Bronchial epithelial cell (primary cell): ENCODE measurements around the gene INPP5B. TPM values are rescaled to one million over a fixed set of nuclear protein-coding genes. Genes with fewer than 3 reads are reported as not detected.
"Not testable (repeated sequence)": the region's sequence is repeated elsewhere in the genome, so short reads cannot be mapped to it uniquely, and the experiment has no call there.

Experiments used
- DNase-seq: peaks from one replicate; pipeline ENCODE4 v3.0.0-alpha.2; 2010; ENCODE audit warnings: low read depth
- FAIRE-seq: peaks from 2 replicates; lab custom pipeline; 2011; peaks lifted over from hg19 to GRCh38; lab: Jason Lieb, UNC
- H3K27me3 ChIP-seq: 2 replicates; pipeline ENCODE4 v1.5.1; 2011; ENCODE audit warnings: low read length; ENCODE audit not compliant: control insufficient read depth, insufficient read depth
- H3K36me3 ChIP-seq: 2 replicates; pipeline ENCODE4 v1.5.1; 2011; ENCODE audit warnings: low read length; ENCODE audit not compliant: control insufficient read depth, insufficient read depth
- H3K4me3 ChIP-seq: 2 replicates; pipeline ENCODE4 v1.5.1; 2011; ENCODE audit warnings: mild to moderate bottlenecking, low read depth, low read length, control low read depth
- total RNA-seq: library from RNA; depleted of rRNA; stranded (reverse); fragments of >200 nt; gene quantifications from 2 replicates; pipeline ENCODE4 v1.2.1, GENCODE V29; 2014
- TF ChIP-seq, protein P1 (sequence below): IDR thresholded peaks from 2 replicates; pipeline ENCODE4 v1.5.1; 2011; ENCODE audit warnings: mild to moderate bottlenecking, moderate library complexity, low read length, control low read depth, inconsistent platforms; ENCODE audit not compliant: insufficient read depth, severe bottlenecking

Gene INPP5B
- total RNA-seq, 1 donor from 2014 or later, result 8.4 TPM

DNA sequence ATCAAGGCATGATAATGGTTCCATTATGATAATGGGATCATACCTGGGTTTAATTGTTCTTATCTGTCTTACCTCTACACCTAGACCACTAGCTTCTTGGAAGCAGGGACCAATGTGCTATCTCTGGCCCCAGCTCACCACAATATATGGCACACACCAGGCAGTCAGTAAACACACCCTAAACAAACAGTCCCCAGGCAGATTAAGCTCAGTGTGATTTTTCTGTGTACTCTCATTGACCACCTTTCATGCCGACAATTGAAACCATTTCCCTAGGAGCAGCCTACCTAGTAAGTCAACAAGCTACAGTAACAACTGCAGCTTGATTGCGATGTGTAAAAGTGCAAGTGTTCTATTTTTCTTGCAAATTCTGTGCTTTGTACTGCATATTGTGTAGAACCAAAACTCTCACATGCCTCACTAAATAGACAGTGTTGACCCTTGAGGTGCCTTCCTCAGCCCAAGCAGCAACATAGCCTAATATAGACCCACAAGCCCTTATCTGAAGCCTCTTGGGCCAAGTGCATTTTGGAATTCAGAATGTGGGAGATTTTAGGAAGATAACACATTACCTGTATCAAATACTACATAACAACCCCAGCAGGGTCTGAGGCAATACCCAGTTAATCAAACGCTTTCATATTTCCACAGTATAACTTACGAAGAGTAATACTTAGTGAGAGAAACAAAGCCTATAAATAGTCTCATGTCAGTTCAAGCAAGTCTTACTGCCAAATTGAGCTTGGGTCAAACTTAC is 32.0 kb downstream of the INPP5B start:
- Histone ChIP-seq H3K4me3 (no peak overlapping the region), H3K36me3 (no peaks in the 10 kb centered on the region), H3K27me3 (no peaks in the 10 kb centered on the region)
- TF ChIP-seq, protein P1, sequence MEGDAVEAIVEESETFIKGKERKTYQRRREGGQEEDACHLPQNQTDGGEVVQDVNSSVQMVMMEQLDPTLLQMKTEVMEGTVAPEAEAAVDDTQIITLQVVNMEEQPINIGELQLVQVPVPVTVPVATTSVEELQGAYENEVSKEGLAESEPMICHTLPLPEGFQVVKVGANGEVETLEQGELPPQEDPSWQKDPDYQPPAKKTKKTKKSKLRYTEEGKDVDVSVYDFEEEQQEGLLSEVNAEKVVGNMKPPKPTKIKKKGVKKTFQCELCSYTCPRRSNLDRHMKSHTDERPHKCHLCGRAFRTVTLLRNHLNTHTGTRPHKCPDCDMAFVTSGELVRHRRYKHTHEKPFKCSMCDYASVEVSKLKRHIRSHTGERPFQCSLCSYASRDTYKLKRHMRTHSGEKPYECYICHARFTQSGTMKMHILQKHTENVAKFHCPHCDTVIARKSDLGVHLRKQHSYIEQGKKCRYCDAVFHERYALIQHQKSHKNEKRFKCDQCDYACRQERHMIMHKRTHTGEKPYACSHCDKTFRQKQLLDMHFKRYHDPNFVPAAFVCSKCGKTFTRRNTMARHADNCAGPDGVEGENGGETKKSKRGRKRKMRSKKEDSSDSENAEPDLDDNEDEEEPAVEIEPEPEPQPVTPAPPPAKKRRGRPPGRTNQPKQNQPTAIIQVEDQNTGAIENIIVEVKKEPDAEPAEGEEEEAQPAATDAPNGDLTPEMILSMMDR, result no peak
- FAIRE-seq (no peak), DNase-seq (no peak)

- H3K4me3 ChIP-seq, FAIRE-seq, DNase-seq, H3K36me3 ChIP-seq, H3K27me3 ChIP-seq: not testable (repeated sequence)
These were observed 35.4 kb downstream of the INPP5B start for GRCh38 chr1:37911478-37911877.

GRCh38 chr1:37910886-37911285 is 36.0 kb downstream of the INPP5B start:
- DNase-seq, H3K27me3 ChIP-seq, H3K36me3 ChIP-seq, FAIRE-seq, H3K4me3 ChIP-seq: not testable (repeated sequence)

- FAIRE-seq, H3K36me3 ChIP-seq, H3K27me3 ChIP-seq: not testable (repeated sequence)
These were observed 38.3 kb downstream of the INPP5B start for GRCh38 chr1:37908531-37908930.

GRCh38 chr1:37907416-37908125 is 39.3 kb downstream of the INPP5B start:
- H3K27me3 ChIP-seq, H3K4me3 ChIP-seq, FAIRE-seq, H3K36me3 ChIP-seq: not testable (repeated sequence)
- DNase-seq, result peak; percentile 36

More at GRCh38 chr1:37908531-37908930, 38.3 kb downstream of the INPP5B start:
- not testable (repeated sequence) for H3K4me3 ChIP-seq, DNase-seq

DNA sequence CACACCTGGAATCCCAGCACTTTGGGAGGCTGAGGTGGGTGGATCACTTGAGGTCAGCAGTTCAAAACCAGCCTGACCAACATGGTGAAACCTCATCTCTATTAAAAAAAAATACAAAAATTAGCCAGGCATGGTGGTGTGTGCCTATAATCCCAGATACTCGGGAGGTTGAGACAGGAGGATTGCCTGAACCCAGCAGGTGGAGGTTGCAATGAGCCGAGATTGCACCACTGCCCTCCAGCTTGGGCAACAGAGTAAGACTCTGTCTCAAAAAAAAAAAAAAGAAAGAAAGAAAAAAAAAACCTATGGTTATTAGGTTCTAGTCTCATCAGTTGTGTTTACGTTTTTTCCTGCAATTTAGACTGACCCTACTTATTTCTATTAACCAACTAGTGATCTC is 40.3 kb downstream of the INPP5B start:
- FAIRE-seq, H3K4me3 ChIP-seq, H3K27me3 ChIP-seq, DNase-seq, H3K36me3 ChIP-seq: not testable (repeated sequence)

- no peaks in the 10 kb centered on the region for H3K36me3 ChIP-seq
- TF ChIP-seq, protein P1, result no peak
- H3K27me3 ChIP-seq, result no peaks in the 10 kb centered on the region
- no peak overlapping the region for H3K4me3 ChIP-seq
- DNase-seq (no peak), FAIRE-seq (no peak)
These were observed 41.1 kb downstream of the INPP5B start for GRCh38 chr1:37905727-37906126.

DNA sequence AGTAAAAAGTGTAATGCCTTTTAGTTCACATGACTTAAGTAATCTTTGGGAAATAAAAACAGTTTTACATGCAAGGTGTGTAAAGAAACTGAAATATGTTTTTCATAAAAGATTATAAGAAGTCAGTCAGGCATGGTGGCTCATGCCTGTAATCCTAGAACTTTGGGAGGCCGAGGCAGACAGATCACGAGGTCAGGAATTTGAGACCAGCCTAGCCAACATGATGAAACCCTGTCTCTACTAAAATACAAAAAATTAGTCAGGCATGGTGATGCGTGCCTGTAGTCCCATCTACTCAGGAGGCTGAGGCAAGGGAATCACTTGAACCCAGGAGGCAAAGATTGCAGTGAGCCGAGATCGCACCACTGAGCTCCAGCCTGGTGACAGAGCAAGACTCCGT is 42.9 kb downstream of the INPP5B start:
- FAIRE-seq, H3K36me3 ChIP-seq, H3K4me3 ChIP-seq, H3K27me3 ChIP-seq, DNase-seq: not testable (repeated sequence)
